AG04450 (cell line): ENCODE measurements around the gene EXOC4. TPM values are rescaled to one million over a fixed set of nuclear protein-coding genes. Genes with fewer than 3 reads are reported as not detected.

ENCODE experiments used
- CTCF ChIA-PET: fragments of 300-600, 350-600 bp; formaldehyde crosslinking; extraction: SDS; loops from one replicate; lab custom pipeline; 2022; ENCODE audit warnings: antibody characterized with exemption, inconsistent platforms; lab: Charles Lee
- POLR2A ChIA-PET: fragments of 350-600 bp; formaldehyde crosslinking; extraction: SDS; loops from one replicate; lab custom pipeline; 2021; ENCODE audit warnings: antibody characterized with exemption, inconsistent platforms; lab: Yijun Ruan, JAX
- DNase-seq: peaks from one replicate; pipeline ENCODE4 v3.0.0-alpha.2; 2011; ENCODE audit warnings: low read depth, low spot score
- H3K27ac ChIP-seq: one replicate; pipeline ENCODE4 v1.5.1; 2012; ENCODE audit warnings: low read depth, low read length, control low read depth
- H3K27me3 ChIP-seq: one replicate; pipeline ENCODE4 v1.6.0; 2012; ENCODE audit warnings: low read length; ENCODE audit not compliant: control insufficient read depth, insufficient read depth
- H3K4me3 ChIP-seq: 2 replicates; pipeline ENCODE4 v1.5.1; 2011; ENCODE audit warnings: mild to moderate bottlenecking, low read depth, low read length, control low read depth
- H3K9me3 ChIP-seq: 2 replicates; pipeline ENCODE4 v1.5.1; 2012; ENCODE audit warnings: low read length; ENCODE audit not compliant: control insufficient read depth, insufficient read depth
- CTCF ChIP-seq: IDR thresholded peaks from 2 replicates; pipeline ENCODE4 v1.5.1; 2011; ENCODE audit warnings: low read depth, low read length, control low read depth, inconsistent platforms
- polyA plus RNA-seq: library from polyadenylated mRNA; depleted of rRNA; stranded (reverse); fragments of >200 nt; gene quantifications from 2 replicates; pipeline ENCODE4 v1.2.3, GENCODE V29; 2011

EXOC4 gene
- polyA plus RNA-seq, 1 experiment = 73.5 TPM

DNA sequence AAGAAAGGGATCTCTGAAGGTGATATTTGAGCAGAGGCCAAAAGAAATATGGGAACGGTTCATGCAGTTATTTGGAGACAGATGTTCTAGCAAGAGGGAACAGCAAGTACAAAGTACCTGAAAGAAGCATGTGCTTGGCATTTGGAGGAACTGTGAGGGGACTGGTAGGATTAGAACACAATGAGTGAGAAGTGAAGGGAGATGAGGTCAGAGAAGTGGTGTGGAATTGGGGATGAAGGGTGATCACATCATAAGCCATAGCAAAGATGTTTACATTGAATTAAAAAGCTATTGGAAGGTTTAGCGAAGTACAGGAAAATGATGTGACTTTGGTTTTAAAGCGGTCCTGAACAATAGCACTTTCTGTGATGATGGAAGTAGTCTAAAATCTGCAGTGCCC, 471.8 kb downstream of the EXOC4 start:
- H3K27ac ChIP-seq = no peak overlapping the region
- CTCF ChIA-PET = no interaction called here

DNA sequence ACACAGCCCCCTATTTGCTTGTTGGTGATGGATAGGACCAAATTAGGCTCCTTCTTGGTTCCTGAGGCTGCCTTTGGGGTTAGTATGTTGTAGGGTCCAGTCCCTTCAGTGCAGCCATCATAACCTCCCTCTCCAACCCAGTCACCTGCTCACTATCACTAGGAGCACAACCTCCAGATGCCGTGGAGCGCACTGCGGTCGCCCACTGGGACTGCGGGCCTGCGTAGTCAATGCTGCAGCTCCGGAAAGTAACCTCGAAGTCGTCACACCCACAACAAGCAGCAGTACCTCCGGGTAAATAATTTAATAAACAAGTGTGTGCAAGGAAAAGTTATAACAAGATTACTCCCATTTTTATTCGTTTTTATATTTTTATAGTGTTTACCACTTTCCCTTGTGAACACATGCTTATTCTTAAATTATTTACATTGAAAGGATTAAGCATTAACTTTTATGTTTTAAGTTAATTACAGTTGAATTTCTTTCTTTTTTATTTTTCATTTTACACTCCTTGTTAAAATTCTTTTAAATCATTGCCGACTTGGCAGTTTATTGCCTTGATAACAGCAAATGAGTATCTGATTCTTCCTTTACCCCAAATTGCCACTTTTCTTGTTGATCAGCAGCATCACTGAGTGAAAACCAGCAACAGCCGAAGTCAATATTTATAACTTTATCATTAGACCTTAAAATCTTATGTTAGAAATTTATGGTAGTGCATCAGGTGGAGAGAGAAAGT, 474.8 kb downstream of the EXOC4 start:
- H3K27me3 ChIP-seq = no peaks in the 10 kb centered on the region
- CTCF ChIA-PET = interaction anchor here (1.1 kb wide), 1 partner anchor 127 kb away, joined by 3 read pairs; no protein-coding TSS in a partner anchor

More for the DNA sequence above, 471.8 kb downstream of the EXOC4 start:
- Histone ChIP-seq H3K9me3 (no peaks in the 10 kb centered on the region), H3K27me3 (no peaks in the 10 kb centered on the region), H3K4me3 (no peak overlapping the region)
- DNase-seq = no peak
- POLR2A ChIA-PET = no interaction called here
- TF ChIP-seq CTCF = no peak

GRCh38 chr7:133730360-133730759, 477.5 kb downstream of the EXOC4 start:
- H3K4me3 ChIP-seq = no peak overlapping the region
- no peaks in the 10 kb centered on the region for H3K9me3 ChIP-seq
- H3K27ac ChIP-seq = no peak overlapping the region
- no peak for DNase-seq
- POLR2A ChIA-PET = no interaction called here
- CTCF ChIA-PET = interaction anchor here (1.9 kb wide), 1 partner anchor 11 kb away, joined by 6 read pairs; no protein-coding TSS in a partner anchor
- H3K27me3 ChIP-seq = no peaks in the 10 kb centered on the region
- TF ChIP-seq CTCF = no peak

More for the DNA sequence above, 474.8 kb downstream of the EXOC4 start:
- no peaks in the 10 kb centered on the region for H3K9me3 ChIP-seq
- no peak overlapping the region for H3K4me3 ChIP-seq
- POLR2A ChIA-PET = no interaction called here
- no peak overlapping the region for H3K27ac ChIP-seq
- no peak for TF ChIP-seq CTCF
- DNase-seq = no peak

GRCh38 chr7:133733401-133733800, 480.5 kb downstream of the EXOC4 start:
- DNase-seq = no peak
- ChIA-PET POLR2A (no interaction called here), CTCF (no interaction called here)
- Histone ChIP-seq H3K9me3 (no peaks in the 10 kb centered on the region), H3K27ac (no peak overlapping the region), H3K27me3 (no peaks in the 10 kb centered on the region), H3K4me3 (no peak overlapping the region)
- TF ChIP-seq CTCF = no peak

DNA sequence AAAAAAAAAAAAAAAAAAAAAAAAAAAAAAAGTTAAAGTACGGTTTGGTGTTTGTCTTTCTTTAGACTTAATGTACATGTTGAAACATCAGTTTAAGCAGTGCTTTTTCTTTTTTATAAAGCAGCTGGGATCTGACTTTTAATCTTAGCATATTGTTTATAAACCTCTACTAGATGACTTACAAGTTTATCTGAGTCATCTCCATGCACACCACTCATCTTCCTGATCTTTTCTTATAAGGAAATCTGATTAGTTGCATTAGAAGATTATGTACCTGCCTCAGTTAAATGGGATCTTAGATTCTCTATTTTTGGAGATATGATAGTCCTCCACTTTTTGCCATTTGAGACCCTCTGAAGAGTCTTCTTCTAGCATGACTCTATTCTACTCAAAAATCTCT, 482.3 kb downstream of the EXOC4 start:
- ChIA-PET POLR2A (interaction anchor here (0.7 kb wide), 1 partner anchor 56 kb away, joined by 6 read pairs; no protein-coding TSS in a partner anchor), CTCF (interaction anchor here (0.6 to 0.9 kb wide), 4 partner anchors 8 to 72 kb away, joined by 3 to 9 read pairs (median 4); no protein-coding TSS in a partner anchor)

More for the DNA sequence above, 482.3 kb downstream of the EXOC4 start:
- peak; percentile 44 for DNase-seq
- no peak for TF ChIP-seq CTCF
- Histone ChIP-seq H3K27me3 (no peaks in the 10 kb centered on the region), H3K27ac (no peak overlapping the region), H3K4me3 (no peak overlapping the region), H3K9me3 (no peaks in the 10 kb centered on the region)
